ENCODE data around the gene ELP1.
"Not testable (repeated sequence)": the region's sequence is repeated elsewhere in the genome, so short reads cannot be mapped to it uniquely, and the experiment has no call there.

Gene ELP1

DNA sequence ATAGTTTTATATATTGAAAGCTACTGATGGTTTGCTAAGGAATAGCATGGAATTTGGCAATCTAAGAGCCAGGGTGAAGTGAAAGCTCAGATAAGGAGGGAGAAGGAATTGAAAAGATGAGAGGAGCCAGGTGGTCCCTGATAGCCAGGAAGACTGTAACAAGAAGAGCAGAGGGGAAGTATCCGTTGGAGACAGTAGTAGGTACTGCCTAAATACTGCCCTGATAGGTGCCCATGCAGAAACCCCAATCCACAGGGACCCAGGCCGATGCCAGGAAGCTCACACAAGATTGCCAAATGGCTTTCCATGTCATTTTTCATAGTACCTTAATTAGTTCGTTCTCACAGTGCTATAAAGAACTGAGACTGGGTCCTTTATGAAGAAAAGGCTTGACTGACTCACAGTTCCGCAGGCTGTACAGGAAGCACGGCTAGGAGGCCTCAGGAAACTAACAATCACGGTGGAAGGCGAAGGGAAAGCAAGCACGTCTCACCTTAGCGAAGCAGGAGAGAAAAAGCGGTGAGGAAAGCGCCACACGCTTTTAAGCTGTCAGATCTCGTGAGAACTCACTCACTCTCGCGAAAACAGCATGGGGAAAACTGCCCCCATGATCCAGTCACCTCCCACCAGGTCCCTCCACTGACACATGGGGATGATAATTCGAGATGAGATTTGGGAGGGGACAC lies 91.2 kb downstream of the ELP1 start:
- H3K4me3 ChIP-seq (ENCODE audit: extremely low read depth, insufficient read depth, low read length, poor library complexity, severe bottlenecking), result no peak overlapping the region
- H3K27ac ChIP-seq (ENCODE audit: low read depth, low read length, severe bottlenecking), result no peak overlapping the region
- no peaks in the 10 kb centered on the region for H3K36me3 ChIP-seq (ENCODE audit: control insufficient read depth, insufficient read depth, low read length)
- no peaks in the 10 kb centered on the region for H3K9me3 ChIP-seq (ENCODE audit: control insufficient read depth, low read length)
- 83 to 85% methylated on average over 14 to 15 of the region's 16 CpGs for WGBS, 2 experiments (ENCODE audit: insufficient coverage in 2 of 2)
- no peaks in the 10 kb centered on the region for H3K4me1 ChIP-seq (ENCODE audit: control insufficient read depth, insufficient read depth, low read length, poor library complexity, severe bottlenecking)

DNA sequence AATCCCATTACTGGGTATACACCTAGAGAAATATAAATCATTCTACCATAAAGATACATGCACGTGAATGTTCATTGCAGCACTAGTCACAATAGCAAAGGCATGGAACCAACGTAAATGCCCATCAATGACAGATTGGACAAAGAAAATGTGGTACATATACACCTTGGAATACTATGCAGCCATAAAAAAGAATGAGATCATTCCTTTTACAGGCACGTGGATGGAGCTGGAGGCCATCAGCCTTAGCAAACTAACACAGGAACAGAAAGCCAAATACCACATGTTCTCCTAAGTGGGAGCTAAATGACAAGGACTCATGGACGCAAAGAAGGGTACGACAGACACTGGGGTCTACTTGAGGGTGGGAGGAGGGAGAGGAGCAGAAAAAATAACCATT lies 94.4 kb downstream of the ELP1 start:
- H3K9me3 ChIP-seq (ENCODE audit: control insufficient read depth, low read length); H3K36me3 ChIP-seq (ENCODE audit: control insufficient read depth, insufficient read depth, low read length); H3K4me3 ChIP-seq (ENCODE audit: extremely low read depth, insufficient read depth, low read length, poor library complexity, severe bottlenecking); H3K27ac ChIP-seq (ENCODE audit: low read depth, low read length, severe bottlenecking); H3K4me1 ChIP-seq (ENCODE audit: control insufficient read depth, insufficient read depth, low read length, poor library complexity, severe bottlenecking): not testable (repeated sequence)
- WGBS, 2 experiments (ENCODE audit: insufficient coverage in 2 of 2), result 80% methylated on average over 1 of the region's 5 CpGs; no CpG with 5 or more reads in 1 of the 2 experiments

DNA sequence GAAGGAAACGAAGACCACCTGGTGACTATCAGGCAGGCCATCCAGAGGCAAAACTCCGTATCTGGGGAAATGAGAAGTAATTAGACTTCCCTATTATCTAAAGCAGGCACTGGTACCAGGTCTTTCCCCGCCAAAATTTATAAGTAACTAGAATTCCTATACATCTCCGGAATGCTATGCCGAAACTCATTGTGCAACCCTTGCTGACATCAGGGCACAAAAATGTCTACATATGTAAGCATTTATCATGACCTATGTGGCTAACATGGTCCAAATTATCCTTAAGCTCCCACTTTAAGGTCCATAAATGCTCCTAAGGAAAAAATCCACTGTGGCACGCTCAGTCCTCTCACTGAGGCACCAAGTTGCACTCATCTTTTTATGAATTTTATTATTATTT lies 95.9 kb downstream of the ELP1 start:
- 90 to 97% methylated on average over 5 of the region's 6 CpGs for WGBS, 2 experiments (ENCODE audit: insufficient coverage in 2 of 2)
- Histone ChIP-seq H3K4me3 (ENCODE audit: extremely low read depth, insufficient read depth, low read length, poor library complexity, severe bottlenecking) (no peak overlapping the region), H3K4me1 (ENCODE audit: control insufficient read depth, insufficient read depth, low read length, poor library complexity, severe bottlenecking) (peaks cover 9% of the 10 kb centered on the region), H3K27ac (ENCODE audit: low read depth, low read length, severe bottlenecking) (no peak overlapping the region), H3K9me3 (ENCODE audit: control insufficient read depth, low read length) (no peaks in the 10 kb centered on the region), H3K36me3 (ENCODE audit: control insufficient read depth, insufficient read depth, low read length) (no peaks in the 10 kb centered on the region)

DNA sequence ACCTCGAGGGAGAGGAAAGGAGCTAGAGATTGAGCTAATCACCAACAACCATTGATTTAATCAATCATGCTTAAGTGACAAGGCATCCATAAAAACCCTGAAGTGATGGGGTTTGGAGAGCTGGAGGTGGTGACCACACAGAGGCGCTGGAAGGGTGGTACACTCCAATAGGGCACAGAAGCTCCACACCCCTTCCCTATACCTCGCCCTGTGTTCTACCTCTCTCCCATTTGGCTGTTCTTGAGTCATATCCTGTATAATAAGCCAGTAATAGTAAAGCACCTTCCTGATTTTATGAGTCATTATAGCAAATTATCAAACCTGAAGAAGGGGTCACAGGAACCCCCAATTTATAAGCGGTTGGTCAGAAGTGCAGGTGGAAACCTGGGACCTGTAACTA lies 96.4 kb downstream of the ELP1 start:
- no peaks in the 10 kb centered on the region for H3K36me3 ChIP-seq (ENCODE audit: control insufficient read depth, insufficient read depth, low read length)
- no peak overlapping the region for H3K4me3 ChIP-seq (ENCODE audit: extremely low read depth, insufficient read depth, low read length, poor library complexity, severe bottlenecking)
- 92 to 96% methylated on average over 2 of the region's 4 CpGs for WGBS, 2 experiments (ENCODE audit: insufficient coverage in 2 of 2)
- no peaks in the 10 kb centered on the region for H3K9me3 ChIP-seq (ENCODE audit: control insufficient read depth, low read length)
- H3K4me1 ChIP-seq (ENCODE audit: control insufficient read depth, insufficient read depth, low read length, poor library complexity, severe bottlenecking), result peaks cover 9% of the 10 kb centered on the region
- no peak overlapping the region for H3K27ac ChIP-seq (ENCODE audit: low read depth, low read length, severe bottlenecking)

DNA sequence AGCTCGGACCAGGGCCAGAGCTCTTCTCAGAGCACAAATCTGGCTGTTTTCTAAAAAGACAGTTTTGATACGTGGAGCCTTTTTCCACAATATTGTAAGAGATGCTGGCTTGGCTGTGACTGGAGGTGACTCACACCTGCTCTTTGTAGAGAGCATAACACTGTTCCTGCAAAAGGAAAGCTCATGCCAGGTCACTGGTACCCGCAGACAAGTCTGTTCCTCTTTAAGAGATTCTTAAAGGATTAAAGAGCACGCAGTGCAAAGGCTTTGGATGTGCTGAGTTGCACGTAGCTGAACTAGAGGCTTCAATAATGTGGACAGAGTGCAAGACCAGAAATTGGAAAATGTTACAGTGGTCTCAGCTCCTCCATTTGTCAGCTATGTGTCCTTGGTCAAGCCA lies 97.1 kb downstream of the ELP1 start:
- H3K4me3 ChIP-seq (ENCODE audit: extremely low read depth, insufficient read depth, low read length, poor library complexity, severe bottlenecking), result no peak overlapping the region
- peaks cover 9% of the 10 kb centered on the region for H3K4me1 ChIP-seq (ENCODE audit: control insufficient read depth, insufficient read depth, low read length, poor library complexity, severe bottlenecking)
- WGBS, 2 experiments (ENCODE audit: insufficient coverage in 2 of 2), result 78 to 82% methylated on average over 5 of the region's 5 CpGs
- H3K27ac ChIP-seq (ENCODE audit: low read depth, low read length, severe bottlenecking), result no peak overlapping the region
- H3K36me3 ChIP-seq (ENCODE audit: control insufficient read depth, insufficient read depth, low read length), result no peaks in the 10 kb centered on the region
- no peaks in the 10 kb centered on the region for H3K9me3 ChIP-seq (ENCODE audit: control insufficient read depth, low read length)

DNA sequence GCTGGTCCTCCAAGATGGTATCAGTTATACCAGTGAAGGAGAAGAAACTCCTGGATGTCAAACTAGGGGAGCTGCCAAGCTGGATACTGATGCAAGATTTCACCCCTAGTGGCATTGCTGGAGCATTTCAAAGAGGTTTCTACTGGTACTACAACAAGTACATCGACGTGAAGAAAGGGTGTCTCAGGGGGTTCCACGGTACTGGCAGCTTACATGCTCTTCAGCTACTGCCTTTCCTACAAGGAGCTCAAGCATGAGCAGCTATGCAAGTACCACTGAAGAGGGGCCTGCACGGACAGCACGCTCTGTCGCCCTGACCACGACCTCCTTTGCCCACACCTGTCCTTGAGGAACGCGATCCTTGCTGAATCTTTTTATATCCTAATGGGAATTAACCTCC lies 97.6 kb downstream of the ELP1 start:
- WGBS, 2 experiments (ENCODE audit: insufficient coverage in 2 of 2), result 96 to 97% methylated on average over 6 to 7 of the region's 9 CpGs
- peak overlapping the region; percentile 2 for H3K27ac ChIP-seq (ENCODE audit: low read depth, low read length, severe bottlenecking)

DNA sequence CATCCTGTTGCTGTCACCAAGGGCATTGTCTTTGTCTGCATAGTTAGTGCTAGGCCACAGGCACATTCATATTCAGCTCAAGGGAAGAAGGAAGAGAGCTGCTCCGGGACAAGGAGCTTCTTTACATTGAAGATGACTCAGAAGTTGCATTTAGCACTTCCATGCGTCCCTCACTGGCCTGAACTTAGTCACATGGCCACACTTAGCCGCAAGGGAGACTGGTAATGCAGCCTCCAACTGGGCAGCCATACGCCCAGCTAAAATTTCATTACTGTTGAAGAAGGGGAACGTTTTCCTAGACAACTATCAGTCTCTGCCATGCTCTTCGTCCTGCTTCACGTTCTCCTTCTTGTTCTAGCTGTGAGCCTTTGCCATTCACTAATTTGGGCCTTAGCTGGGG lies 98.1 kb downstream of the ELP1 start:
- Histone ChIP-seq H3K4me3 (ENCODE audit: extremely low read depth, insufficient read depth, low read length, poor library complexity, severe bottlenecking) (no peak overlapping the region), H3K36me3 (ENCODE audit: control insufficient read depth, insufficient read depth, low read length) (no peaks in the 10 kb centered on the region), H3K9me3 (ENCODE audit: control insufficient read depth, low read length) (no peaks in the 10 kb centered on the region), H3K4me1 (ENCODE audit: control insufficient read depth, insufficient read depth, low read length, poor library complexity, severe bottlenecking) (peaks cover 9% of the 10 kb centered on the region), H3K27ac (ENCODE audit: low read depth, low read length, severe bottlenecking) (peak overlapping the region; percentile 37)
- 60 to 79% methylated on average over 6 to 7 of the region's 7 CpGs for WGBS, 2 experiments (ENCODE audit: insufficient coverage in 2 of 2)

More for the DNA sequence above, 97.6 kb downstream of the ELP1 start:
- H3K4me1 ChIP-seq (ENCODE audit: control insufficient read depth, insufficient read depth, low read length, poor library complexity, severe bottlenecking), result peaks cover 9% of the 10 kb centered on the region
- no peaks in the 10 kb centered on the region for H3K9me3 ChIP-seq (ENCODE audit: control insufficient read depth, low read length)
- no peaks in the 10 kb centered on the region for H3K36me3 ChIP-seq (ENCODE audit: control insufficient read depth, insufficient read depth, low read length)
- H3K4me3 ChIP-seq (ENCODE audit: extremely low read depth, insufficient read depth, low read length, poor library complexity, severe bottlenecking), result no peak overlapping the region

DNA sequence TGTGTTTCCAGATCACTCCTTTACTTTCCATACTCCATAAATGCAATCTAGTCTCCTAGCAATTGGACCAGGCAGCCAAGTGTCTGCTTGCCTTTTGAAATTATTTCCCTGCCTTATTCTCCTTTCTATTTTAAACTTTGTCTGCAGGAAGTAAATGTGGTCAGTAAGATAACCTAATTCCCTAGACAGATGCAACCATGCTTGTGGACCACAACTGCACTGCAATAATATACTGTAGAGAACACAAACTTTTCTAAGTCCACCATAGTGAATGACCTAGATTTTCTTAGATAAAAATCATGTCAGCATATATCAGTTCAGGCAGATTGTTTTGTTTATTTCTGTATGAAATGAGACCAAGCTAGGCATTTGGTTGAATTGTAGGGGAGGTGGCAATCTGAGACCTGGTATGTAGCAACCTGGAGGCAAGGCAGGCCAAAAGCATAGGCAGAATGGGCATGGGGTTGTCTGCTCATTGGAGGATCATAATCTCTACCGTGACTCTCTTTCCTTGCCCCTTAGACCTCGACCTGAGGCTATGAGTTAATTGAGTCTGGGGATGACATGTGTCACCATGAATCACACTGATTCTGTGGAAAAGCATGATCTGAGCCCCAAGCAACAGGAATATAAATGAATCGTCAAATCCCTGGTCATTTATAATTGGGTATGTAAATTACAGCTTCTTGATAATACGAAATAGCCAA lies 98.8 kb downstream of the ELP1 start:
- Histone ChIP-seq H3K4me3 (ENCODE audit: extremely low read depth, insufficient read depth, low read length, poor library complexity, severe bottlenecking) (no peak overlapping the region), H3K4me1 (ENCODE audit: control insufficient read depth, insufficient read depth, low read length, poor library complexity, severe bottlenecking) (peaks cover 9% of the 10 kb centered on the region), H3K36me3 (ENCODE audit: control insufficient read depth, insufficient read depth, low read length) (no peaks in the 10 kb centered on the region), H3K27ac (ENCODE audit: low read depth, low read length, severe bottlenecking) (peak overlapping the region; percentile 37), H3K9me3 (ENCODE audit: control insufficient read depth, low read length) (no peaks in the 10 kb centered on the region)
- WGBS, 2 experiments (ENCODE audit: insufficient coverage in 2 of 2), result 88 to 100% methylated on average over 3 to 4 of the region's 4 CpGs

DNA sequence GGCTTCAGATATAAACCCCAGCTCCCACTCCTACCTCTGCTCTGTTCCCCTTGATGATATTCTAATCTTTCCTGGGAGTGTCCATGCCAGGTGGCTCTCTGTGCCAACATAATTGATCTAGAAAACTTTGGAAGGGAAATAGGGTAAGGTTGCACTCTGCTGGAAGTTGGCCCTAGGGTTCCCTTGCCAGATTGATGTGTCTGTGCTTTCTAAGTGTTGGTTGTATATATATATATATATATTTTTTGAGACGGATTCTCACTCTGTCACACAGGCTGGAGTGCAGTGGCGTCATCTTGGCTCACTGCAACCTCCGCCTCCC lies 101.8 kb downstream of the ELP1 start:
- Histone ChIP-seq H3K36me3 (ENCODE audit: control insufficient read depth, insufficient read depth, low read length) (no peaks in the 10 kb centered on the region), H3K9me3 (ENCODE audit: control insufficient read depth, low read length) (no peaks in the 10 kb centered on the region), H3K27ac (ENCODE audit: low read depth, low read length, severe bottlenecking) (no peak overlapping the region), H3K4me1 (ENCODE audit: control insufficient read depth, insufficient read depth, low read length, poor library complexity, severe bottlenecking) (peaks cover 9% of the 10 kb centered on the region), H3K4me3 (ENCODE audit: extremely low read depth, insufficient read depth, low read length, poor library complexity, severe bottlenecking) (no peak overlapping the region)
- WGBS, 2 experiments (ENCODE audit: insufficient coverage in 2 of 2), result 100% methylated on average over 2 of the region's 3 CpGs

DNA sequence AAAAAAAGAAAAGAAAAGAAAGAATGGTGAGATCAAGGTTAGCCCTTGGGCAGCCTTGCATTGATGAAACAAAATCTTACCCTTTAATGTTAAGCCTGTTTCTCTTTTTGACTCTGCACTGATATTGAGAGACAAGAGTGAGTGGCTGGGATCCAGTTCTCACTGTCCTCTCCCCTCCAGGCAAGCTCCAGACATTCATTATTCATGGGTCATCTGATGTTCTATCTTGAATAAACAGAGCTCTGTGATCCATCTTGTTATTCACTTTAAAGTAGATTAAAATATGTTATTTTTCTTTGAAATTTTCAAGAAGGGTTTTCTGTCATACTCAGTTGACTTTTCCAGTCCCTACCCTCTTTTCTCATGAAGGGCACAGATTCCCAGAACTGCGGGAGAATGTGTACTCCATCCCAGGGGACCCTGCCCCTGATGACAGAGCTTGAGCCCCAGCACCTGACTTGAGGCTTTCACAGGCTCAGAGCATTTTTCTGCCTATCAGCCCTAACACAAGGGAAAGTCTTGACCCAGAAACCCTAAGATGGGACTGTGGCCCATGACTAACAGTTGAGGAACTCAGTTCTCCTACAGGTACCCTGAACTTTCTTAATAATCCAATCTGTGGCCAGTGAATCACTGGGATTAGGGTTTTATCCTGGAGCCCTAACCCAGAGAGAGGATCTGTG lies 102.3 kb downstream of the ELP1 start:
- Histone ChIP-seq H3K27ac (ENCODE audit: low read depth, low read length, severe bottlenecking) (no peak overlapping the region), H3K4me1 (ENCODE audit: control insufficient read depth, insufficient read depth, low read length, poor library complexity, severe bottlenecking) (peaks cover 9% of the 10 kb centered on the region), H3K36me3 (ENCODE audit: control insufficient read depth, insufficient read depth, low read length) (no peaks in the 10 kb centered on the region), H3K9me3 (ENCODE audit: control insufficient read depth, low read length) (no peaks in the 10 kb centered on the region), H3K4me3 (ENCODE audit: extremely low read depth, insufficient read depth, low read length, poor library complexity, severe bottlenecking) (no peak overlapping the region)
- 78 to 90% methylated on average over 1 of the region's 1 CpG for WGBS, 2 experiments (ENCODE audit: insufficient coverage in 2 of 2)

DNA sequence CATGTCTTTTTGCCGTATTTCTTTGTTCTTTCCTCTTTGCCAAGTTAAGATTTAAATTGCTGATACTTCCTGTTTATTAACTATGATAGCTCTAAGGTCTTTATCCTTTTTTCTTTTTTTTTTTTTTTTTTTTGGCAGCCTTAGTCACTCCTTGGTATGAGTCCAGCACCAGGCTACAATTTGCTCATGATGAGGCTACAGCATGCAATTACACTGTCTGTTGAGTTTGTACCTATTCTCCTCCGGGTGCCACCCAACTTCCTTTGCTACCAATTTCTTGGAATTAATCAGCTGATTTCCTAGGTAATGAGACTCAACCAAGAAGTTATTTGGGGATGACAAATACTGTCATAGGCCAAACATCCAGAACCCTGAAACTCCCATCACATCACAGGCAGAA lies 103.7 kb downstream of the ELP1 start:
- Histone ChIP-seq H3K36me3 (ENCODE audit: control insufficient read depth, insufficient read depth, low read length) (no peaks in the 10 kb centered on the region), H3K4me3 (ENCODE audit: extremely low read depth, insufficient read depth, low read length, poor library complexity, severe bottlenecking) (no peak overlapping the region), H3K4me1 (ENCODE audit: control insufficient read depth, insufficient read depth, low read length, poor library complexity, severe bottlenecking) (no peaks in the 10 kb centered on the region), H3K27ac (ENCODE audit: low read depth, low read length, severe bottlenecking) (no peak overlapping the region), H3K9me3 (ENCODE audit: control insufficient read depth, low read length) (no peaks in the 10 kb centered on the region)
- 100% methylated on average over 1 of the region's 2 CpGs; no CpG with 5 or more reads in 1 of the 2 experiments for WGBS, 2 experiments (ENCODE audit: insufficient coverage in 2 of 2)
